IPS-NIHi11 (cell line): ENCODE data around the gene OLFML2B.

Experiments
- DNase-seq: peaks from one replicate; pipeline ENCODE4 v3.0.0; 2012; ENCODE audit warnings: mixed read lengths, low spot score

The OLFML2B gene

DNA sequence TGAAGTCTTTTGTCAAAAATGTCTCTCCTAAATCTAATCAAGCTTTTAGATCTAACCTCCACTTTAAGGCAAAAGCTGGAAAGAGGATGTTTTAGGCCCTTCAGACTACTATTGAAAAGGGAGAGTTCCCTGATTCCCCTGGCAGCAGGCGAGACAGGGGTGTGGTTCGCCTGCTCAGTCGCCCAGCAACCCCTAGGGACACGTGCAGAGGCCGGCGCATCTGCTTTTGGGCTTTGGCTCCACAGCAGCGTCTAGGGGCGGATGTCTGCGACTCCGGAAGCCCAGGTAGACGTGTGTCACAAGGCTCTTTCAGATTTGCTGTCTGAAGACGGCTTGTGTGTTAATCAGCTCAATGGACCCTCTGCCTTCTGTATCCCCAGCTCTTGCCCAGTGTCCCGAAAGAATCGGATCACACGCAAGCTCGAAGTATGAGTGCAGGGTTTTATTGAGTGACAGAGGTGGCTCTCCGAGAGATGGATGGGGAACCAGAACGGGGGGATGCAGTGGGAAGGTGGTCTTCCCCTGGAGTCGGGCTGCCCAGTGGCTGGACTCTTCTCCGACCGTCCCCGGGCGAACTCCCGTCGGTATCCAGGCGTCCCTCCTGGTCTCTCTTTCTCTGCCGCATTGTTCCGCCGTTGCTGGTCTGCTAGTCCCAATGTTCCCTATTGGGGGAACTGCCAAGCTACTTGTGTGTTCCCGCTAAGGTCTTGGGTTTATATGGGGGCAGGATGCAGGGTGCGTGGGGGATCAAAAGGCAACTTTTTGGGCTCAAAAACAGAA is 45.5 kb downstream of the OLFML2B start:
- DNase-seq, result no peak

DNA sequence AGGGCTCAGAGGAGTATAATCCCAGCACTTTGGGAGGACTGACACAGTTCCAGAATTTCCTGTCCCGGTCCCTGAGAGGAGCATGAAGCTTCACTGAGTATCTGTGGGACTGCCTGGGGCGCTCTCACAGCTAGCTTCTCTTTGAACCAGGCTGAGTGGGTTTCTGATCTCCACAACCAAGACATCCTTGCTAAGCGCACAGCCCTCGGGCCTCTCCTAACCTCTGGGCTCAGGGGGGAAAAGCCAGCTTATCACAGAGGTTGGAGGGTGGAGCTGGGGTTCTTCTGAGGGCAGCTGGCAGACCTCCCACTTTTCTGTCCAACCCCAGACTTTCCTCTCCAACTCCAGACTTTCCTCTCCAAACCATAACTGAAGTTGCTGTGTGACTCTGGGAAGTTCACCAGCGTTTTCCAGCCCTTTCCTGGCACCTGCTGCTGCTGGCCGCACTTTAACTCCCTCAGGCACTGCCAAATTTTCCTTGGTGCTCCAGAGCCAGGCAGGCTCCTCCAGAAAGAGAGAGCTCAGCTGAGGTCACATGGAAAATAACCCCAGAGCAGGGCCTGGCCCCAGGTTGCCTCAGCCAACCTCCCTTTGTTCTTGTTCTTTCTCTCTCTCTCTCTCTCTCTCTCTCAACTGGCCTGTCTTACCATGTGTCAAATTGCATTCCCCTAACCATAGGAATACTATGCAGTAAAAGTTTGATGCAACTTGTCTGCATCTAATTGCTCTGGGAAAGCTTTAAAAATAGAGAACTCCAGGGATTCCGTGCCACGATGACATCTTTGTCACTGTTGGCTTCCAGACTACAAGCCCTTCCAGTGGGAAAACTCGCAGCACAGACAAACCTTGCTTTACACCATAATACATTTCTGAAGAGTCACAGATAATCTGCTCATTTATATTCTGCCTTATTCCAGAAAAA is 49.5 kb downstream of the OLFML2B start:
- DNase-seq, result no peak

DNA sequence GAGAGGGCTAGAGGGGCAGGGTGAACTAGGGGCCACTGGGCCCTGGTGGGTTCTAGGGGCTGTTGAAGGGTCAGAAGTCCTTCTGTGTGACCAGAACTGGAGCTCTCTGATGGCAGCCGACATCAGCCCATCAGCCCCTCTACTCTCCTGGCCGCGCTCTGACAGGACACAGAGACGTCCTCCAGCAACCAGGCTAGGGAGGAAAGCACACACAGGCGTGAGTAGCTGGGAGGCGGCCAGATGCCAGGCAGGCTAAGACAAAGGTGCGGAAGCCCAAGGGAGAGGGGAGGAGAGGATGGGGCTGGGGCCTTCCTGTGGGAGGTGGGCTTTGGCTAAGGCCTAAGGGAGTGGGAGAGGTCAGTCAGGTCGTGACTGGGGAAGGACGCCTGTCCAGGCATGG is 50.8 kb downstream of the OLFML2B start:
- DNase-seq, result no peak

DNA sequence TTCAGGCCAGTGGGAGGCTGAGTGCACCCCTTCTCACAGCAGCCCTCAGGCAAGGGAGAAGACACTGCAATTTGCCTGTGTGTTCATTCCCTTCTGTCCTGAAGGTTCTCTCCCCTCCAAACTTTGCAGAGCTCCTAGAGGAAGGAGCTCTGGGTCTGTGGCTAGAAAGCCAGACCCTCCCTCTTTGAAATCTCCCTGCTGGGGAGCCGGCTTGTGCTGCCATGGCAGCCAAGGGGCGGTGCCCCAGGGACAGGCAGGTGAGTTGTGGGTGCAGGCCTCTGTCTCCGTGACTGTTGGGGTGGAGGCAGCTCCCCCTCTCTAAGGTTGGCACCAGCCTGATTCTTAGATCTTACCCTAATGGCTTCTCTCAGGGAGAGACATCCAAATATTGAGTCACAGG is 53.0 kb downstream of the OLFML2B start:
- peak; percentile 43 for DNase-seq

DNA sequence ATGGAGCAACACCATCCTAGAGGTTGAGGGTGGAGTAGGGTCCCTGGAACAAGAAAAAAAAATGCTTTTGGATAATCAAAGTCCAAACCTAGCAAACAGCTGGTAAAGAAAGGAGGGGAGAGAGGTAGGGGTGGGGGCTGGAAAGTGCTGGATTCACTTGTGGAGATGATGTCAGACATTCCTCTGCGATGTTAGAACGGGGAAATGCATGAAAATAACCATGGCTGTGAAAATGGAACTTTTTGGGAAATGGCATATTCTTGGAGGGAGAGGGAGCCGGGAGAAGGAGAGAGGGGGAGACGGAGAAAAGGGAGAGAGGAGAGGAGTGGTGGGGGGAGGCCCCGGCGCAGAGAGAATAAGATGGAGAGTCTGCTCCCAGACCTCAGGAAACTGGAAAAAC is 53.6 kb downstream of the OLFML2B start:
- no peak for DNase-seq

DNA sequence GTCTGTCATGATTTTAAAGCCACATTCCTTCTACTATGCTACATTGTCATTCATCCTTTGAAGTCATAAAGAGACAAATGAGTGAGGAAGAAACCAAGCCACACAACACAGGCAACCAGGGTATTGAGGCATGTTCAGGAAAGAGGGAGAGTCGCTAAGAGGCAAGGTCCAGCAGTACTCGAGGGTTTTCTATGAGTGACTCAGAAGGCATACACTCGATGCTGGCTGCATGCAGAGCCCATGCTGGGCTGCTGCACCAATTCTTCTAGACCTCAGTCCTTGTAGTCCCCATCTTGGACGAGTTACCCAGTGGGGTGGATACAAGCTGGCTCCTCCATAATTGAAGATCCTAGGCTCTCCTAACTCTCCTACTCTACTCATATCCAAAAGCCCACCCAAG is 57.6 kb downstream of the OLFML2B start:
- no peak for DNase-seq

DNA sequence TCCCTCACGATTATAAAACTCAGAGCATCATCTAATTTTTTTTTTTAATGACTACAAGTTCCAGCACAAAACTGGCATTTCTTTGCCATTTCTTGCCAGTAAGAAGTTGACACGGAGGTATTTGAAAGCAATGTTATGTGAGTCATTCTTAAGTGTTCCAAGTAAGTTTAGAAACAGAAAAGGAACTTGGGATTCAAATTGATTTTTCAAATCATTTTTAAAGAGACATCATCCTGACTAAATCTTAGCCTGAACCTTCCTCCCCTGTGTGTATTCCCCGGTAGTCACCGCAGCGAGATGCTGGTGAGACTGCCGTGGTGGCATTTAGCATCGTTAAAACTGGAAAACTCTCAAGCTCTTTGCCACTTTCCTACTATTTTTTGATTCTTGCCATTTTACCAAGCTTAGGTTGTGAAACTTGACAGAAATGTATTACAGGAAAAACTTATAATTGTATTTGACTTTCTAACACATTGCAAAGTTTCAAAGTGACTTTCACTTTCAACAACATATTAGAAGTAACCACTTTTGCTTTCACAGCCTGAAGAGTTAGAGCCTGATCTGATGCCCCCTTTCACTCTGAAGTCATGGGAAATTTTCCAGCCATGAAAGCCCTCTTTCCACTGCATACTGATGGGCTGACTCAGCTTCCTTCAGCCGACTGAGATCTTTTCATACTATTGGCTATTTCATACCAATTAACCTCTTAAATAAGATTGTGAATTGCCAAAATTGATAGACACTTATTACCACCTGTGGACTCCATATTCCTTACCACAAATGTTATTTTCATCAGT is 61.4 kb downstream of the OLFML2B start:
- no peak for DNase-seq

DNA sequence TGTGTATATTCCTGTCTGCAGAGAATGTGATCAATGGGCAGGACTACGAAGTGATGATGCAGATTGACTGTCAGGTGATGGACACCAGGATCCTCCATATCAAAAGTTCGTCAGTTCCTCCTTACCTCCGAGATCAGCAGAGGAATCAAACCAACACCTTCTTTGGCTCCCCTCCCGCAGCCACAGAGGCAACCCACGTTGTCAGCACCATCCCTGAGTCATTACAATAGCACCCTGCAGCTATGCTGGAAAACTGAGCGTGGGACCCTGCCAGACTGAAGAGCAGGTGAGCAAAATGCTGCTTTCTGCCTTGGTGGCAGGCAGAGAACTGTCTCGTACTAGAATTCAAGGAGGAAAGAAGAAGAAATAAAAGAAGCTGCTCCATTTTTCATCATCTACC is 65.2 kb downstream of the OLFML2B start:
- DNase-seq, result no peak

DNA sequence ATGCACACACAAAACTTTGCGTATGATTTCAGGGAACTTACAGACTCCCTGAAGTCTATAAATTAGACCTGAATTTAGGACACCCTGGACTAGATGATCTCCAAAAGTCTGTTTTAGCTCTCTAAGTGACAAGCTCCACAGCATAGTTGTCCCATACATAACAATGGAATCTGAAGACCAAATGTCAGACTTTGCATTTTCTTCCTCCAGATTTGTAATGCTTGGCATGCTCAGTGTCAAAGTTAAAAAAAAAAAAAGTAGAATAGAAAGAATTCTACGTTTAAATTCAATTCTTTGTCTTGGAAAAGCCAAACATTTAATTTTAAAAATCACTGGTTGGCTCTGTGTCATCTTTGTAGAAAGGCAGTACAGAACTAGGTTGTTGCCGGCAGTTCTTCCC is 66.7 kb downstream of the OLFML2B start:
- no peak for DNase-seq

DNA sequence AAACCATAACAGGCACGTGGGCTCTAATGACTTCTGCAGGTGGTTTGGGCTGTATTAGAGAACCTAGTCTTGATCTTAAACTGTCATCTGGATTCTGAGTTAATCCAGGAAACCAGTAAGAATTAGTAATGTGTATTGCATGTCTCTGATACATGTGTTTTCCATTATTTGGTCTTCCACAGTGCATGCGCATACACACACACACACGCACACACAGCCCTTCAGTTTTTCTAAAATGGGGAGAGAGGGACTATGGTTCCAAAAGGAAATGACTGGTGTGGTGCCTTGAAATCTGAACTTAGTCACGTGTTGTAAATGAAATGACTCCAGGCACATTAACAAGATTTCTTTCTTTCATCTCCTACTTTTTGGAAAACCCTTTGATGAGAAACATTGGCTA is 67.6 kb downstream of the OLFML2B start:
- no peak for DNase-seq

DNA sequence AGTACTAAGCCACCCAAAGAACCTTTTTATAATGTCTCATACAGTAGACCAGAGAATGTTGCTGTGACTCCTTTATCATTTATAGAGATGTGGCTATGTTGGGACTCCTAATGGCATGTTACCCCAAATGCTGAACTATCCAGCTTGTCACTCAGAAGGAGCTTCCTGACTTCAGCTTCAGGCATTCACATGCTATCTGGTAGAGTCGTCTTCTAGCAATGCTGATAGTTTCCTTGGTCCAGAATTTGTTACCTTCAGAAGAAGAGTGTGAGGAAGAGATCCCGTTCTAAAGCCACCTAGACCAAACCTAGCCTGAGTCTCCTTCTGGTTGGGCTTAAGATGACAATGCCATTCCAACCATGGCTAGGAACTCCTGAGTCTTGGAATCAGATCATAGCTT is 68.1 kb downstream of the OLFML2B start:
- DNase-seq, result no peak

DNA sequence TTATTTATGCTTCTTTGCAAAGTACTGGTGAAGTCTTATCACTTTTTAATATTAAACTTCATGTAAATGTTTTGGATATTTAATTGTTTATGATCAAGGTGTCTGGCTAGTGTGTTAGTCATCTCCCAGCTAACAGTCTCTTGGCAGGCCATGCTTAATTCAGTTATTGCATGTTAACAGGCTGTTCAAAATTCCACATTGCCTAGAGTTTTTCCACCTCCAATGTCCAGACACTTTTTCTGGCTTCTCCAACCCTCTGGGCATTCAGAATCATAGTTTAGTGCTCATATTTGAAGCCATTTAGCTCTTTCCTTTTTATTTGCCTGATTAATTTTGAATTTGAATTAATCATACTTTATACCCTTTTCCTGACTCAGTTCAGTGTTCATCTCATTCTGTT is 69.2 kb downstream of the OLFML2B start:
- DNase-seq, result no peak

DNA sequence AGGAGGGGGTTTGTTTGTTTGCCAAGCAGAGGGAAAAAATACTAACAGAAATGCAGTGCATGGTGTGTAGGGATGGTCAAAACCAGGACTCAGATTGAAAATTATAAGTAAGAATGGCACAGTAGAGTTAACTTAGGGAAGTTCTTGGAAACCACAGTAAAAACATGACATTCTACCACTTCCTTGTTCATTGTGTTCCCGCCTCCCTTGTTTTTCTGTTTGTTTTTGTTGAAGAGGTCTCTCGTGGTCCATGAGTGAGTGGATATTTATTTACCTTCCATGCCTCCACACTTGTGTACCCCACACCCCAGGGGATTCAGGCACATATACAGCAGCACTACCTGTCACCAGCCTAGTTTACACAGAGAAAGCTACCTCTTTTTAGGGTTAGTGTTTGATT is 69.6 kb downstream of the OLFML2B start:
- no peak for DNase-seq

DNA sequence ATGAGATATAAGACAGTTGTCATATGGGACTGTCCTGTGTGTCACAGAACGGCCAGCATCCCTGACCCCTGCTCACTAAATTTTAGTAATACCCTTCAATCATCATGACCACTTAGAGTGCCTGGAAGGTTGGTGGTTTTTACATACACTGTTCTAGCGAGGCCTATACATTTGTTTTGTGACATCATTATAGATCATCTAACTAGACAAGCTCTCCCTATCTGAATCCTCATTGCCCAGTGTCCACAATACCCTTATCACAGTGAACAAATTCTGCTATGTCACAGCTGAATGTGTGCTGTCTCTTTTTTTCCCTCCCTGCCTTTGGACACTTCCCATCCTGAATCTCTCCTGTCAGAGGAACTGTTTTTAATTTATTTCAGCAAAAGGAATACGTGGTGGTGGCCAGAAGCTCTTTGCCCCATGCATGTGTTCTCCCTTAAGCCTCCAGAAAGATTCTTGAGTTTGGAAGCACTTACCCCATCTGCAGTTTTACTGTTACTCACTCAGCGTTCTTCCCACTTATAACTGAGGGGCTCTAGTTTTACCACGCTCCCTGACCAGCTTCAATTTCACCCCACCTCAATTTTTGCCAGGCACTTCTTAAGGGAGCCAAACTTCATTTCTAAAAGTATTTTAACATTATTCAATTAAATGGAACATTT is 70.3 kb downstream of the OLFML2B start:
- DNase-seq, result no peak

DNA sequence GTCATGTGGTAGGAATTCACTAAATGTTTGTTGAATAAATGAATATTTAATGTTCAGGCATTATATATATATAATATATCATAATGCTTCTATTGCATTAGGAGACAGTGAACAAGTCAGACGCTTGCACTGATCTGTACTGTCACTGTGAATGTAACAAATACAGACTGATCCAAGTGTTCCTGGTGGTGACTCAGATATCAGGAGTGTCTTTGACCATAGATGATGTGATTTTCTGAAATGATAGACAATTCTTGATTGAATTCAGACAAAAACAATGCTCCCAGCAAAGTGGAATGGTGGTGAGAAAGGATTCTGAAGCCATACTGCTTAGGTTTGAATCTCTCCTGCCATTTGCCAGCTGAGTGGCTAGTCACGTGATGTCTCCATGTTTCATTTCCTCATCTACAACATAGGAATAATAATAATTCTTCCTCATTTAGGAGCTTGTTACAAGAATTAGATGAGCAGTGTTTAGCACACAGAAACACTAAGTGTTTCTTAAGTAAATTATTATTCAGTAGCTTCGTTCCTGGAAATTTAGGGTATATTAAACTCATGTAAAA is 71.0 kb downstream of the OLFML2B start:
- no peak for DNase-seq

DNA sequence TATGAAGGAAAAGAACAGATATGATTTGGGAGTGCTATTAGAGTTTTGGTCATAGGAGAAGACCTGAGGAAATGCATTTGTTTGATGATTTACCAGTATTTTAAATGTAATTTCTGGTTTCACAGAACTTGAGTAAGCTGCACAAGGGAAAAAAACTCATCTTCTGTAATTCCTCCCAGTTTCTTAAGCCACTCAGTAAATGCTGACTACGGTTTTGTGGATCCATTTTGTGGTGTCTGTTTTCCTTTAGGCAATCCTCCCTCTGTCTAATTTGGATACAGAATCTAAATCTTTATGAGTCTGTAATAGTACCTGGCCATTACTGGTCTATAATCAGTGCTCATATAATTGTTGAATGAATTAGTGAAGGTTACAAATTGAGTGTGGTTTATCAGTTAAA is 72.0 kb downstream of the OLFML2B start:
- DNase-seq, result no peak

DNA sequence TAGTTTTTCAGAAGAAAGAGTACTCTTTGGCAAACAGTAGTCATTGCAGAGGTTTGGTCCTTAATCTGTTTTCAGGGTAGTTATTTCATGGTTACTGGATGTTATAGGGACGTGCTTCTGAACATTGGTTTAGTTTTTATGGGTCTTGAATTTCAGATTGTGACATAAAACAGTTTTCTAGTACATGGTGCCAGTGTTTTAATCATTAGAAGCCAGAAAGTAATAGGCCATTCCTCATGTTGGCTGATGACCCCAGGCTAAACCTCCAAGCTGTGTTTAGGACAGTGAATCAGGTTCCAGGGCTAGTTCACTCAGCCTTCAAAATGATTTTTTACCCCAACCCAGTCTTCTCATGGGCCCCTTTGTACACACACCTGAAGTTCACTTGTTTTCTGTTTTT is 73.3 kb downstream of the OLFML2B start:
- no peak for DNase-seq

DNA sequence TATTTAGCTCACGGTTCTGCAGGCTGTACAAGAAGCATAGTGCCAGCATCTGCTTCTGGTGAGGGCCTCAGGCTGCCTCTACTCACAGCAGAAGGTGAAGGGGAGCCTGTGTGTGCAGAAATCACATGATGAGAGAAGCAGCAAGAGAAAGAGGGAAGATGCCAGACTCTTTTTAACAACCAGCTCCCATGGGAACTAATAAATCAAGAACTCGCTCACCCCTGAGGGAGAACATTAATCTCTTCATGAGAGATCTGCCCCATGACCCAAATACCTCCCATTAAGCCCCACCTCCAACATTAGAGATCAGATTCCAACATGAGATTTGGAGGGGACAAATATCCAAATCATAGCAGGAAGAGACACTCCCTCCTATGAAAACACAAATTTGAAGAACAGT is 74.1 kb downstream of the OLFML2B start:
- no peak for DNase-seq

DNA sequence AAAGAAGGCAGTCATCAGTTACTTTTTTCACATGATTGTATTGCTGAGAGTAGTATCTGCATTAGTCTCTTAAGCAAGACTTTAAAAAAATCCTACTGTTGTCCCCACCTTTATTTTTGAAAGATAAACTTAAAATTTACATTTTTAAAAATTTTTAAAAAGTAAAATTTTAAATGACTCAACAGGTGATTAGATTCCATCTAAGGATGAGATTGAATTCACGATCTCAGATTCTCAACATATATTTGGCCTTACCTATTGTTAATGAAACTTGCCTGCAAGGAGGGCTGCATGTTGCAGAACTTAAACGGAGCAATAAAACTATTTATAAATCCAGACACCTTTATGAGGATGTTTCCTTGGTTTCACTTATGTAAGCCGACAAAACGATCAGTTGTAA is 75.2 kb downstream of the OLFML2B start:
- no peak for DNase-seq

DNA sequence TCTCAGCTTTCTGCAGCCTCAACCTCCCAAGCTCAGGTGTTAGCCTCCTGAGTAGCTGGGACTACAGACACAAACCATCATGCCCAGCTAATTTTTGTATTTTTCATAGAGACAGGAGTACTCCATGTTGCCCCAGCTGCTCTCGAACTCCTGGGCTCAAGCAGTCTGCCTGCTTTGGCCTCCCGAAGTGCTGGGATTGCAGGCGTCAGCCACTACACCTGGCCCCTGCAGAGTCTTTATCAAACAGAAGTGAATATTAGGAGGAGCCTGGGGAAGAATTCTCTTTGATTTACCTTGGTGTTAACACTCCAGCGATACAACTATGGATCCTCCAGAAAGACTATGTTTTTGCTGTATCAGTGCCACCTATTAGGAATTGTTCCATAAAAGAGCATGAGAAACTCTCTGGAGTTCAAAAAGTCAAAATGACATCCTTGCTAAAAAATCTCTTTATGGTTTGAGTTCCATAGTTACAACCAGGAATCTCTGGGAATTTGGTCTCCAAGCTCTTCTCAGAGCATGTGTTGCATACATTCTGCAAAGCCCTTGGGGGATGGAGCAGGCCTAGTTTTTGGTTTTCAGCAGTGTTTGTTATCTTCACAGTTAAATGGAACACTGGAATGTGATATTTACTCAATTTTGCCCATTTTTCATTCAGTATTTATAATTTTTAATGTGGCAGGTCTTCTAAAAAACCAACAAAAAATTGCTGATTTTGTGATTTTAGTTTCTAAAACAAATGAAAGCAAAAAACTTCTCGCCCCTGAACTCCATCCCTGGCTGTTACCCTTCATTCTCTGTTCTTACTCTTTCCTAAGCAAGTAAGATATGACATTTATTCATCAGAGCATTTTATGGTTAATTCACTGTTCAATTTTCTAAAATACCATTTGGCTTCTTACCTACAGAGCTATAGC is 77.3 kb downstream of the OLFML2B start:
- no peak for DNase-seq
